Activated CD4-positive, alpha-beta memory T cell treated with anti-CD3 and anti-CD28 coated beads for 36 hours (primary cell): ENCODE data around the gene SOX11. TPM values are rescaled to one million over a fixed set of nuclear protein-coding genes. Genes with fewer than 3 reads are reported as not detected.
A peak's percentile ranks its signal among the peaks of the same experiment; 100 is the strongest.

Experiments used
- CTCF ChIA-PET: fragments of 350-600 bp; sonication (Branson Sonifier 250); formaldehyde crosslinking; loops from one replicate; lab custom pipeline; 2021; ENCODE audit warnings: antibody characterized with exemption, inconsistent platforms; lab: Charles Lee
- POLR2A ChIA-PET: fragments of 350-600 bp; sonication (Branson Sonifier 250); formaldehyde crosslinking; loops from one replicate; lab custom pipeline; 2021; ENCODE audit warnings: antibody characterized with exemption; lab: Charles Lee
- DNase-seq: peaks from one replicate; pipeline ENCODE4 v3.0.0-alpha.2; 2020
- H3K27ac Mint-ChIP-seq: one replicate; pipeline ENCODE4 v1.8.0; 2021; ENCODE audit warnings: mixed read lengths
- H3K27me3 Mint-ChIP-seq: one replicate; pipeline ENCODE4 v1.8.0; 2021; ENCODE audit warnings: mixed read lengths
- H3K36me3 Mint-ChIP-seq: one replicate; pipeline ENCODE4 v1.8.0; 2021; ENCODE audit warnings: mixed read lengths
- H3K4me1 Mint-ChIP-seq: one replicate; pipeline ENCODE4 v1.8.0; 2021; ENCODE audit warnings: low read depth, mixed read lengths
- H3K4me3 Mint-ChIP-seq: one replicate; pipeline ENCODE4 v1.8.0; 2021; ENCODE audit warnings: mild to moderate bottlenecking, mixed read lengths
- H3K9me3 Mint-ChIP-seq: one replicate; pipeline ENCODE4 v1.8.0; 2021; ENCODE audit warnings: mixed read lengths
- intact Hi-C: fragments of 100-400 bp; cut with micrococcal nuclease; formaldehyde crosslinking; loops from one replicate; pipeline ENCODE4 v1.15.1; 2023
- total RNA-seq, 2 experiments: library from RNA; stranded (reverse); gene quantifications; one replicate each; pipeline ENCODE4 v1.2.3, GENCODE V29; 2021

The SOX11 gene
- total RNA-seq, 2 experiments from 2014 or later: not detected

GRCh38 chr2:5694306-5694705 lies 2.1 kb downstream of the SOX11 start:
- intact Hi-C loops: no loop called here
- Mint-ChIP-seq H3K4me1 (peaks cover 11% of the 10 kb centered on the region), H3K27me3 (peaks cover 51% of the 10 kb centered on the region)

GRCh38 chr2:5695654-5696403 lies 3.6 kb downstream of the SOX11 start:
- H3K27ac Mint-ChIP-seq: no peak overlapping the region
- POLR2A ChIA-PET: no interaction called here

More at GRCh38 chr2:5694306-5694705, 2.1 kb downstream of the SOX11 start:
- ChIA-PET CTCF (no interaction called here), POLR2A (no interaction called here)
- DNase-seq: no peak
- H3K4me3 Mint-ChIP-seq: no peak overlapping the region
- no peaks in the 10 kb centered on the region for H3K9me3 Mint-ChIP-seq
- H3K27ac Mint-ChIP-seq: peak overlapping the region; percentile 32
- H3K36me3 Mint-ChIP-seq: peaks cover 4% of the 10 kb centered on the region

GRCh38 chr2:5696404-5696944 lies 4.3 kb downstream of the SOX11 start:
- DNase-seq: no peak
- intact Hi-C loops: no loop called here
- CTCF ChIA-PET: no interaction called here

More at GRCh38 chr2:5695654-5696403, 3.6 kb downstream of the SOX11 start:
- no peaks in the 10 kb centered on the region for H3K9me3 Mint-ChIP-seq
- CTCF ChIA-PET: no interaction called here
- no peak overlapping the region for H3K4me3 Mint-ChIP-seq
- peaks cover 11% of the 10 kb centered on the region for H3K4me1 Mint-ChIP-seq
- intact Hi-C loops: no loop called here
- peaks cover 4% of the 10 kb centered on the region for H3K36me3 Mint-ChIP-seq
- H3K27me3 Mint-ChIP-seq: peaks cover 51% of the 10 kb centered on the region
- DNase-seq: no peak

GRCh38 chr2:5696945-5697521 lies 4.8 kb downstream of the SOX11 start:
- no peak overlapping the region for H3K27ac Mint-ChIP-seq
- peaks cover 4% of the 10 kb centered on the region for H3K36me3 Mint-ChIP-seq
- peaks cover 11% of the 10 kb centered on the region for H3K4me1 Mint-ChIP-seq
- H3K4me3 Mint-ChIP-seq: no peak overlapping the region
- no peak for DNase-seq
- H3K27me3 Mint-ChIP-seq: peaks cover 54% of the 10 kb centered on the region
- intact Hi-C loops: no loop called here
- ChIA-PET POLR2A (no interaction called here), CTCF (no interaction called here)
- no peaks in the 10 kb centered on the region for H3K9me3 Mint-ChIP-seq

More at GRCh38 chr2:5696404-5696944, 4.3 kb downstream of the SOX11 start:
- peaks cover 4% of the 10 kb centered on the region for H3K36me3 Mint-ChIP-seq
- POLR2A ChIA-PET: no interaction called here
- peaks cover 11% of the 10 kb centered on the region for H3K4me1 Mint-ChIP-seq
- H3K27ac Mint-ChIP-seq: no peak overlapping the region
- H3K4me3 Mint-ChIP-seq: no peak overlapping the region
- H3K27me3 Mint-ChIP-seq: peaks cover 54% of the 10 kb centered on the region
- H3K9me3 Mint-ChIP-seq: no peaks in the 10 kb centered on the region

GRCh38 chr2:5697562-5697961 lies 5.4 kb downstream of the SOX11 start:
- intact Hi-C loops: no loop called here
- no peak for DNase-seq
- no peaks in the 10 kb centered on the region for H3K9me3 Mint-ChIP-seq
- H3K4me3 Mint-ChIP-seq: no peak overlapping the region
- no peak overlapping the region for H3K27ac Mint-ChIP-seq
- peaks cover 53% of the 10 kb centered on the region for H3K27me3 Mint-ChIP-seq
- peaks cover 11% of the 10 kb centered on the region for H3K4me1 Mint-ChIP-seq
- ChIA-PET CTCF (no interaction called here), POLR2A (no interaction called here)
- H3K36me3 Mint-ChIP-seq: peaks cover 4% of the 10 kb centered on the region

GRCh38 chr2:5698134-5698533 lies 6.0 kb downstream of the SOX11 start:
- POLR2A ChIA-PET: no interaction called here
- peaks cover 52% of the 10 kb centered on the region for H3K27me3 Mint-ChIP-seq
- intact Hi-C loops: no loop called here
- H3K9me3 Mint-ChIP-seq: no peaks in the 10 kb centered on the region
- DNase-seq: no peak
- CTCF ChIA-PET: no interaction called here
- H3K36me3 Mint-ChIP-seq: peaks cover 4% of the 10 kb centered on the region
- no peak overlapping the region for H3K4me3 Mint-ChIP-seq
- H3K4me1 Mint-ChIP-seq: peaks cover 7% of the 10 kb centered on the region
- no peak overlapping the region for H3K27ac Mint-ChIP-seq

GRCh38 chr2:5699963-5700362 lies 7.8 kb downstream of the SOX11 start:
- no peaks in the 10 kb centered on the region for H3K9me3 Mint-ChIP-seq
- H3K36me3 Mint-ChIP-seq: peaks cover 1% of the 10 kb centered on the region
- H3K27me3 Mint-ChIP-seq: peaks cover 41% of the 10 kb centered on the region
- ChIA-PET CTCF (no interaction called here), POLR2A (no interaction called here)
- H3K27ac Mint-ChIP-seq: no peak overlapping the region
- H3K4me1 Mint-ChIP-seq: peaks cover 4% of the 10 kb centered on the region
- no peak for DNase-seq
- H3K4me3 Mint-ChIP-seq: no peak overlapping the region
- intact Hi-C loops: no loop called here

- Mint-ChIP-seq H3K4me1 (peaks cover 3% of the 10 kb centered on the region), H3K27me3 (peaks cover 36% of the 10 kb centered on the region), H3K36me3 (no peaks in the 10 kb centered on the region), H3K9me3 (no peaks in the 10 kb centered on the region), H3K27ac (no peak overlapping the region), H3K4me3 (no peak overlapping the region)
- ChIA-PET CTCF (no interaction called here), POLR2A (no interaction called here)
- intact Hi-C loops: no loop called here
- no peak for DNase-seq
Observed at GRCh38 chr2:5700551-5700950, 8.4 kb downstream of the SOX11 start.

- peaks cover 31% of the 10 kb centered on the region for H3K27me3 Mint-ChIP-seq
- no peaks in the 10 kb centered on the region for H3K4me1 Mint-ChIP-seq
- H3K36me3 Mint-ChIP-seq: no peaks in the 10 kb centered on the region
- POLR2A ChIA-PET: no interaction called here
- intact Hi-C loops: no loop called here
- H3K4me3 Mint-ChIP-seq: no peak overlapping the region
- H3K9me3 Mint-ChIP-seq: no peaks in the 10 kb centered on the region
- no peak for DNase-seq
- H3K27ac Mint-ChIP-seq: no peak overlapping the region
- CTCF ChIA-PET: no interaction called here
Observed at GRCh38 chr2:5701266-5701665, 9.1 kb downstream of the SOX11 start.

GRCh38 chr2:5703166-5703565 lies 11.0 kb downstream of the SOX11 start:
- peaks cover 3% of the 10 kb centered on the region for H3K9me3 Mint-ChIP-seq
- H3K4me3 Mint-ChIP-seq: no peak overlapping the region
- DNase-seq: no peak
- CTCF ChIA-PET: no interaction called here
- peaks cover 24% of the 10 kb centered on the region for H3K27me3 Mint-ChIP-seq
- H3K27ac Mint-ChIP-seq: no peak overlapping the region
- no peaks in the 10 kb centered on the region for H3K4me1 Mint-ChIP-seq
- no peaks in the 10 kb centered on the region for H3K36me3 Mint-ChIP-seq
- intact Hi-C loops: no loop called here
- POLR2A ChIA-PET: no interaction called here

GRCh38 chr2:5705490-5705889 lies 13.3 kb downstream of the SOX11 start:
- intact Hi-C loops: no loop called here
- ChIA-PET CTCF (no interaction called here), POLR2A (no interaction called here)
- no peaks in the 10 kb centered on the region for H3K36me3 Mint-ChIP-seq
- H3K27me3 Mint-ChIP-seq: peaks cover 14% of the 10 kb centered on the region
- no peak overlapping the region for H3K4me3 Mint-ChIP-seq
- H3K9me3 Mint-ChIP-seq: peaks cover 3% of the 10 kb centered on the region
- no peak for DNase-seq
- H3K27ac Mint-ChIP-seq: no peak overlapping the region
- H3K4me1 Mint-ChIP-seq: no peaks in the 10 kb centered on the region

GRCh38 chr2:5706717-5707455 lies 14.7 kb downstream of the SOX11 start:
- Mint-ChIP-seq H3K9me3 (peaks cover 3% of the 10 kb centered on the region), H3K27ac (no peak overlapping the region), H3K4me1 (no peaks in the 10 kb centered on the region), H3K4me3 (no peak overlapping the region), H3K27me3 (peaks cover 5% of the 10 kb centered on the region), H3K36me3 (no peaks in the 10 kb centered on the region)
- intact Hi-C loops: no loop called here
- ChIA-PET CTCF (no interaction called here), POLR2A (interaction anchor here (0.6 kb wide), 1 partner anchor 336 kb away, joined by 3 read pairs; no protein-coding TSS in a partner anchor)
- no peak for DNase-seq
